Endodermal cell (in vitro differentiated cells): ENCODE results near the gene PITPNM3. TPM values are rescaled to one million over a fixed set of nuclear protein-coding genes. Genes with fewer than 3 reads are reported as not detected.

Experiments
- DNase-seq: peaks from one replicate; pipeline ENCODE4 v3.0.0-alpha.2; 2017
- H3K27ac ChIP-seq: 2 replicates; pipeline ENCODE4 v1.5.1; 2013; ENCODE audit warnings: mild to moderate bottlenecking, low read depth, low read length, moderate library complexity
- H3K27me3 ChIP-seq: 2 replicates; pipeline ENCODE4 v1.6.1; 2013; ENCODE audit warnings: mild to moderate bottlenecking, low read length, moderate library complexity; ENCODE audit not compliant: insufficient read depth, control insufficient read depth, poor library complexity, severe bottlenecking
- H3K36me3 ChIP-seq: 2 replicates; pipeline ENCODE4 v1.7.0; 2013; ENCODE audit warnings: mild to moderate bottlenecking, low read length, moderate library complexity; ENCODE audit not compliant: control insufficient read depth, insufficient read depth
- H3K4me1 ChIP-seq: one replicate; pipeline ENCODE4 v1.7.0; 2013; ENCODE audit warnings: low read length; ENCODE audit not compliant: control insufficient read depth, insufficient read depth
- H3K4me3 ChIP-seq: 2 replicates; pipeline ENCODE4 v1.5.1; 2013; ENCODE audit warnings: mild to moderate bottlenecking, low read length, moderate library complexity
- H3K9ac ChIP-seq: 2 replicates; pipeline ENCODE4 v1.6.1; 2013; ENCODE audit warnings: mild to moderate bottlenecking, low read length, moderate library complexity; ENCODE audit not compliant: poor library complexity, severe bottlenecking; ENCODE audit errors: extremely low read depth
- H3K9me3 ChIP-seq: 2 replicates; pipeline ENCODE4 v1.6.1; 2013; ENCODE audit warnings: mild to moderate bottlenecking, low read length, moderate library complexity; ENCODE audit not compliant: control insufficient read depth
- H3K27ac Mint-ChIP-seq: 2 replicates; pipeline ENCODE4 v1.8.0; 2020; ENCODE audit warnings: mixed read lengths
- H3K27me3 Mint-ChIP-seq: 2 replicates; pipeline ENCODE4 v1.8.0; 2021; ENCODE audit warnings: mild to moderate bottlenecking, mixed read lengths; ENCODE audit not compliant: insufficient read depth
- H3K36me3 Mint-ChIP-seq: 2 replicates; pipeline ENCODE4 v1.8.0; 2020; ENCODE audit warnings: low read depth, mixed read lengths
- H3K4me1 Mint-ChIP-seq: 2 replicates; pipeline ENCODE4 v1.8.0; 2020; ENCODE audit warnings: mixed read lengths
- H3K4me3 Mint-ChIP-seq: 2 replicates; pipeline ENCODE4 v1.8.0; 2020; ENCODE audit warnings: mild to moderate bottlenecking, moderate library complexity, mixed read lengths
- H3K9me3 Mint-ChIP-seq: 2 replicates; pipeline ENCODE4 v1.8.0; 2020; ENCODE audit warnings: mild to moderate bottlenecking, mixed read lengths
- CTCF ChIP-seq: fragments of 200-600 bp; sonication (generic); conservative IDR thresholded peaks from 2 replicates; pipeline ENCODE4 v1.5.0; 2021; ENCODE audit warnings: antibody characterized with exemption, mild to moderate bottlenecking
- WGBS, 2 experiments: methylation state at CpG; one replicate each; pipeline versions ENCODE4 v1.1.5 to v1.1.7; 2013; ENCODE audit warnings: missing lambda C conversion rate in 2 of 2, mixed read lengths in 1 of 2; ENCODE audit not compliant: insufficient coverage in 1 of 2, insufficient read length in 1 of 2; 5-methylcytosine and 5-hydroxymethylcytosine counted together
- total RNA-seq, 2 donors: library from RNA; stranded (reverse); fragmentation: NEBNext Ultra II Directional in 1 of 2; extraction: Animal tissue kit (Norgen Biotek cat#: 25700) in 1 of 2; gene quantifications; 2 replicates in 1 of 2; 3 replicates in 1 of 2; pipeline ENCODE4 v1.2.1, GENCODE V29; 2021

The PITPNM3 gene
- total RNA-seq, 2 donors from 2014 or later, result 1.8 to 2.7 TPM

GRCh38 chr17:6592173-6592572 lies 35.8 kb upstream of the PITPNM3 start:
- H3K4me1 Mint-ChIP-seq, result peaks cover 16% of the 10 kb centered on the region
- 74 to 76% methylated on average over 3 to 6 of the region's 6 CpGs for WGBS, 2 experiments
- no peak for DNase-seq
- no peak overlapping the region for H3K4me3 Mint-ChIP-seq
- H3K9ac ChIP-seq, result peak overlapping the region; percentile 23
- H3K27me3 ChIP-seq, result no peaks in the 10 kb centered on the region
- H3K27ac ChIP-seq, result no peak overlapping the region
- peaks cover 21% of the 10 kb centered on the region for H3K9me3 ChIP-seq
- peaks cover 6% of the 10 kb centered on the region for H3K9me3 Mint-ChIP-seq
- TF ChIP-seq CTCF, result no peak
- H3K27me3 Mint-ChIP-seq, result no peaks in the 10 kb centered on the region
- no peaks in the 10 kb centered on the region for H3K4me1 ChIP-seq
- peaks cover 88% of the 10 kb centered on the region for H3K36me3 Mint-ChIP-seq
- peak overlapping the region; percentile 94 for H3K27ac Mint-ChIP-seq
- H3K36me3 ChIP-seq, result peaks cover 98% of the 10 kb centered on the region
- peak overlapping the region; percentile 50 for H3K4me3 ChIP-seq

GRCh38 chr17:6591599-6592158 lies 35.3 kb upstream of the PITPNM3 start:
- Histone ChIP-seq H3K4me3 (peak overlapping the region; percentile 50), H3K9me3 (peaks cover 21% of the 10 kb centered on the region), H3K27me3 (no peaks in the 10 kb centered on the region), H3K27ac (no peak overlapping the region), H3K4me1 (no peaks in the 10 kb centered on the region), H3K36me3 (peaks cover 96% of the 10 kb centered on the region), H3K9ac (peak overlapping the region; percentile 23)
- Mint-ChIP-seq H3K36me3 (peaks cover 86% of the 10 kb centered on the region), H3K27ac (peak overlapping the region; percentile 94), H3K9me3 (peaks cover 6% of the 10 kb centered on the region), H3K4me3 (no peak overlapping the region), H3K4me1 (peaks cover 16% of the 10 kb centered on the region), H3K27me3 (no peaks in the 10 kb centered on the region)
- no peak for DNase-seq
- no peak for TF ChIP-seq CTCF
- 89 to 91% methylated on average over 5 to 7 of the region's 7 CpGs for WGBS, 2 experiments

GRCh38 chr17:6589266-6589946 lies 33.1 kb upstream of the PITPNM3 start:
- Mint-ChIP-seq H3K9me3 (peaks cover 22% of the 10 kb centered on the region), H3K4me3 (no peak overlapping the region), H3K4me1 (peaks cover 16% of the 10 kb centered on the region), H3K27ac (no peak overlapping the region), H3K27me3 (no peaks in the 10 kb centered on the region), H3K36me3 (peaks cover 87% of the 10 kb centered on the region)
- peaks cover 96% of the 10 kb centered on the region for H3K36me3 ChIP-seq
- H3K27me3 ChIP-seq, result no peaks in the 10 kb centered on the region
- no peak overlapping the region for H3K9ac ChIP-seq
- no peaks in the 10 kb centered on the region for H3K4me1 ChIP-seq
- no peak overlapping the region for H3K27ac ChIP-seq
- 94 to 95% methylated on average over 15 of the region's 15 CpGs for WGBS, 2 experiments
- peaks cover 34% of the 10 kb centered on the region for H3K9me3 ChIP-seq
- no peak for DNase-seq
- no peak overlapping the region for H3K4me3 ChIP-seq
- TF ChIP-seq CTCF, result no peak
